Endometrial microvascular endothelial cells (primary cell): Measurements from ENCODE around the gene LIMS1. TPM values are rescaled to one million over a fixed set of nuclear protein-coding genes. Genes with fewer than 3 reads are reported as not detected.
"Not testable (repeated sequence)": the region's sequence is repeated elsewhere in the genome, so short reads cannot be mapped to it uniquely, and the experiment has no call there.

Experiments
- in situ Hi-C: cut with HindIII; loops from 2 replicates; pipeline ENCODE4 v1.10.0; 2017; ENCODE audit warnings: low sequenced_read_pairs, low pct_unique_long_range_greater_than_20kb; ENCODE audit errors: inconsistent ontology term
- total RNA-seq: library from RNA; depleted of rRNA; stranded (reverse); fragments of >200 nt; gene quantifications from one replicate; pipeline ENCODE4 v1.2.3, GENCODE V29; 2015; ENCODE audit errors: inconsistent ontology term

LIMS1 gene
- total RNA-seq, 1 donor from 2014 or later: 159 TPM

DNA sequence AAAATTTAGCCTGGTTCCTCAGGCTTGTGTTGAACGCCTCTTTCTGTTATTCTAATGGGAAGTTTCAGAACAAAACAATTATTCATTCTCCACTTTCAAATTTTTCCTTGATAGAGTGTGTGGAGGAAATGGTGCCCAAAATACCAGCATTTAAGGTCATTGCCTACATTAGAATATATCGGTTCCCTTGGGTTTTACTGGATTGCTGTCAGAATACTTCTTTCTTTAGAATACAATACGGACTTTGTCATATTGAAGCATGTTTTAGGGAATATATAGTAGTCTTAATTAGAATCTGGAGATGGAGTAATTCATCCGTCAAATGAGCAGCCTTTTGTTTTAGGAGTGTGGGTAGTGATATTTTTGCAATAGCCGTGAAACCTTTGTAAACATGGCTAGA, 13.3 kb downstream of the LIMS1 start:
- in situ Hi-C loops: no loop called here

DNA sequence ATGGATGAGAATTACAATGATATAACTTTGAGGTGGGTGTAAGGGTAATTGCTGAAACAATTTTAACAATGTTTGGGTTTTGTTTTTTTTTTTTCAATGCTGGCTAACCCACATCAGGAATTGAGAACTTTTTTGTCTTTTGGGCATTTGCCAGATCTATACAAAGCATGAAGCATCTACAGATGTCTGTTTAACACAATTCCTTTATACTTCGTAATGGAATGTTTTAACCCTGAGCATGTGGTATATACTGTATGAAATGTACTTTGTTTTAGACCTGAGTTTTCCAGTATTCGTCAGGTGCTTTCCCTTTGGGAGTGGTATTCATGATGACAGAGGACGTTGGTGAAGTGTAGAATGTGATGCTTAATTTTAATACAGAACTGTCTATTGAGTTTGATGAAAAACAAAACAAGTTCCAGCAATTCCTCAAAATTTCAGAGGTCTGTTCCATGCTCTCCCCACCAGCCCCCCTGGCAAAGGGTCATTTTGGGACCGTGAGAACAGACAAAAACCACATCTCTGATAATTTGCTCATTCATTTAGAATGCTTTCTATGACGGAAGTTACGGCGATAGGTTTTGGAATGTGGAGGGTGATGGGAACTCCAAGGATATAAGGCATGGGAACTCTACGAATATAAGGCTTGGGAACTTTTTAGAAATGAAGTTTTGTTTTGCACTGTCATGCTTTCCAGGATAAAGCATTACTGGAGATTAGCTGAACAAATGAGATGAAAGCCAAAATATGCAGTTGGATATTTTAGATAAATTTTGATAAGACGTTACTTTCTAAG, 14.1 kb downstream of the LIMS1 start:
- in situ Hi-C loops: no loop called here

DNA sequence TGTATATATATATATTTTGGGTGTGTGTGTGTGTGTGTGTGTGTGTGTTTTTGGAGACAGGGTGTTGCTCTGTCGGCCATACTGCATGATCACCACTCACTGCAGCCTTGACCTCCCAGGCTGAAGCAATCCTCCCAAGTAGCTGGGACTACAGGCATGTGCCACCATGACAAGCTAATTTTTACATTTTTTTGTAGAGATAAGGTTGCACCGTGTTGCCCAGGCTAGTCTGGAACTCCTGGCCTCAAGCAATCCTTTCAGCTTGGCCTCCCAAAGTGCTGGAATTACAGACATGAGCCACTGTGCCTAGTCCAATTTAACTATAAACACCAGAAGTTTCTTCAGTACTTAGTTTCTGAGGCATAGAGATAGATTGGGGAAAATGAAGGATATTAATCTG, 18.3 kb downstream of the LIMS1 start:
- in situ Hi-C loops: no loop called here

DNA sequence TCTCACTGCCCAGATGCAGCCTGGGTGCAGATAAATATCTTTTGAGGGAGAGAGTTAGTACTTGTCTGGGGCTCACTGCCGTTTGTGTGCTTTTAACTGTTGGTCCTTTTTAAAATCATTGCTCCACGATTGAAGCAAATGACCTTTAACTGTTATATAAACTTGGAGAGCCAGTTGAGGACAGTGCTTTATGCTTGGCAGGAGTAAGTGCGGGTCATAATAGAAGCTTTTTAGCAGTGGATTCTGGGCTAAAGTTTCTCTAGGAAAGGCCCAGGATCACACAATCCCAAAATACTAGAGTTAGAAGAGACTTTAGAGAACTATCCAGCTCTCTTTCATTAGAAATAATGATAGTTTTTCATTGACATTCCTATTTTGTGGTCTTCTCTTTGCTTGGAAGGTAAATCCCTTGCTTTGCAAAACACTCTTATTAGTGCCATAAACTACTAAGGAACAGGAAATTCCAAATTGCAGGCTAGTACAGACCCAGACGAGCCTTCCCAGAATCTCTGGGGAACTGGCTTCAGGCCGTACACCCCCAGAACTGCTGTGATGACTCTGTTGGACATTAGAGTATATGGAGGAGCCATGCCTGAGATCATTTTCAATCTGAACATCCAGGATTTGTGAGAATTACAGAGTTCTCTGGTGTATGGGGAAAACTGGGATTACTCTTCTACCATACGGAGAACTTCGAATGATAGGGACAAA, 19.1 kb downstream of the LIMS1 start:
- in situ Hi-C loops: no loop called here

DNA sequence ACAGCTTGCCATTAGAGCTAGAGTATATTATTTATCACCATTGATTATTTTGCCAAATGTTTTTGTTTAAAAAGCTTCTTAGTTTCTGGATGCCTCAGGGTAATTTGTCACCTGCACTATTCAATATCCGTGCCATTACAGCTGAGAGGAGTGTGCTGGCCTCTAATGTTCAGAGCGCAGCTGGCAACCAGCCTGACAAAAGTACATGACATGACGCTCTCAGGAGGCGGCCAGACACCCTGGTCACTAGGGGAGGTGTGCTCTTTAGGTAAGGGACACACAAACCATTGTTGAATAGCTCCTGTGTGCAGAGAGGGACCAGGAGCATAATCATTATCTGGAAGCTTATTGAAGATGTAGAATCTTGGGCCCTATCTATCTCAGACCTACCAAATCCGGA, 20.3 kb downstream of the LIMS1 start:
- in situ Hi-C loops: no loop called here

DNA sequence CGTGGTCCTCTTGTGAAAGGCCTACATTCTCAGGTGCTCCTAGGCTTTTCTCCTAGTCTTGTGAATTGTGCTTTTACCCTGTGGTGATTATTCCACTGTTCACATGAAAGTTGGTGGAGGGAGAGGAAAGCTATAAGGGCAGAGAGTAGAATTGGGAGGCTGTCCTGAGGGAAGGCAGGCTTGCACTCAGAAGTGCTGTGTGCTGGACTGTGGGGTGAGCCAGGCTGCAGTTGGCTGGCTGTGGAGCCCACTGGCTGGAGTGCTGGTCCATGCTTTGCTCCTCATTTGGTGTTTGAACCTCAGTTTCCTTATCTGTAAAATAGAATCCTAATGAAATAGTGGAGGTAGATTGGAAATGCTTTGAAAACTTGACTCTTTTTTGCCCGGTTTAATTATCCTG, 21.3 kb downstream of the LIMS1 start:
- in situ Hi-C loops: no loop called here

DNA sequence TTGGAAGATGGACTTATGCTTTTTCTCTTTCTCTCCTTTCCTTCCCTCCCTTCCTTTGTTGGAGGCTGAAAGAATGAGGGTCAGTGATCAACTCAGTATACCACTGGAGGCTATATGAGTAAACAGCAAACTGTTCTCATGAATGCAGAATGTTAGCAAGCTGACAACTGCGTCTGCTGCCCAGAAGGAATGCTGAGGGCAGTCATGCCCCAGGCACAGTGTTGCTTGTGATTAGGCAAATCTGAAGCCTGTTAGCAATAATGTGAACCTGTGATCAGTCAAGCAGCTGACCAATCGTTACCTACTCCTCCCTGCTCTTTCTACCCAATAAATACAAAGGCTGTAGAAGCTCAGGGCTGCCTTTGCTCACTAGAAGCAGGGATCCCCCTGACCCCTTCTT, 22.3 kb downstream of the LIMS1 start:
- in situ Hi-C loops: not testable (repeated sequence)

DNA sequence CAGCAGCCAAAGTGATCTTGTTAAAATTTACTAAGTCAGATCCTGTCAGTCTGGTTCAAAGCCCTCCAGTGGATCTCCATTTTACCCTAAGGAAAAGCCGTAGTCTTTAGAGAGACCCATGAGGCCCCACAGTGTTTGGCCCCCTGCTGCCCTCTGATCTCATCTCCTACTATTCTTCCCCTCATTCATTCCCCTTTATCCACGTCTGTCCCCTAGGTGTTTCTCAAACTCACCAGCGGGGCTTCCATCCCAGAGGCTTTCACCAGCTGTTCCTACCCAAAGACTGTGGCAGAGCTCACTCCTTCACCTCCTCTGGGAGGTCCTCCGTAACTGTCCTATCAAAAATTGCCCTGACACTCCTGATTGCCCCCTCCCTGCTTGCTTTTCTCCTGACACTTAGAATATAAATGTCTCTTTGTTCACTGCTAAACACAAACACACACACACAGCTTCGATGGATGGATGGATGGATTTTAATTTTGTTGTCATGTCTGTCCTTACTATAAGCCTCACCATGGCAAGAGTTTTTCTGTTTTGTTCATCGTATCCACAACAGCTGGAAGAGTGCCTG, 26.1 kb downstream of the LIMS1 start:
- in situ Hi-C loops: no loop called here

DNA sequence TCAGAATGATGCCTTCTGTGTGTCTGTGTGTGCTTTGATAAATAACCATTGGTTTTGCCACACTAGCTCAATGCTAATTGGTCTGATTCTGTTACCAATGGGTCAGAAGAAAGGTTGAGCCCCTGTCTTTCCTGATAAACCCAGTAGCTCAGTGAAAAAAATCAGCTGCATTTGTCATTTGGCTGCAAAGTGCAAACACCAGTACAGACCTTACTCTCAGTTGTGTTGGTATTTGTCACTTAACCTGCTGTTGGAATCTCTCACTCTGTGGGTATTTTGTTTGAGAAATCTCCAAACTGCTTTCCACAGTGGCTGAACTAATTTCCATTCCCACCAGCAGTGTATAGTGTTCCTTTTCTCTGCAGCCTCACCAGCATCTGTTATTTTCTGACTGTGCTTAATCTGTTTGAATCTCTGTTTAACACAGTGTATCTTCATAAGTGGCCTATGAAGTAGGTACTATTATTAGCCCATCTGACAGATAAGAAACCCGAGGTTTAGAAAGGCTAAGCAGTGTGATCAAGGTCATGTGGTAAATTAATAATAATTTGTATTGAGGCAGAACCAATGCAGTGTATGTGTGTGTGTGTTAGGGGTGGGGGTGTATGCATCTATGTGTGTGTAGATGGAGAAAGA, 26.7 kb downstream of the LIMS1 start:
- in situ Hi-C loops: no loop called here

DNA sequence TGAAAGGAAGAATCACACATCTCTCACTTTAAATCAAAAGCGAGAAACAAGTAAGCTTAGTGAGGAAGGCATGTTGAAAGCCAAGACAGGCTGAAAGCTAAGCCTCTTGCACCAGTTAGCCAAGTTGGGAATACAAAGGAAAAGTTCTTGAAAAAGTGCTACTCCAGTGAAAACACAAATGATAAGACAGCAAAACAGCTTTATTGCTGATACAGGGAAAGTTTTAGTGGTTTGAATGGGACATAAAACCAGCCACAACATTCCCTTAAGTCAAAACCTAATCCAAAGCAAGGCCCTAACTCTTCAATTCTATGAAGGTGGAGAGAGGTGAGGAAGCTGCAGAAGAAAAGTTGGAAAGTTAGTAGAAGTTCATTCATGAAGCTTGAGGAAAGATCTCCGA, 28.0 kb downstream of the LIMS1 start:
- in situ Hi-C loops: no loop called here

DNA sequence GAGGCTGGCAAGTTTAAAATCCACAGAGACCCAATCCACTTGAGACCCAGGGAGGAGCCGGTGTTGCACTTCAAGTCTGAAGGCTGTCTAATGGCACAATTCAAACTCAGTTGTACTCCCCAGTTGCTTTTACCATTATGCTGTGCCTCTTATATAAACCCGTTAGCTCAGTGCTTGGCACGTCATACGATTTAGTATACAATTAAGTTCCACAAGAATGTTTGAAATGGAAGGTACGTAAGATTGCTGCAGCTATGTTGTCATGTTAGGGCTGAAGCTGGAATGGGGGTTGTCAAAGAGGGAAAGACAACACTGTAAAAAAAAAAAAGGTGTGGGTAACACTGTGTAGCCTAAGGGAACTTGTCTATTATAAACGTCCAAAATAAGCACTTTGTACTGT, 30.2 kb downstream of the LIMS1 start:
- in situ Hi-C loops: no loop called here

DNA sequence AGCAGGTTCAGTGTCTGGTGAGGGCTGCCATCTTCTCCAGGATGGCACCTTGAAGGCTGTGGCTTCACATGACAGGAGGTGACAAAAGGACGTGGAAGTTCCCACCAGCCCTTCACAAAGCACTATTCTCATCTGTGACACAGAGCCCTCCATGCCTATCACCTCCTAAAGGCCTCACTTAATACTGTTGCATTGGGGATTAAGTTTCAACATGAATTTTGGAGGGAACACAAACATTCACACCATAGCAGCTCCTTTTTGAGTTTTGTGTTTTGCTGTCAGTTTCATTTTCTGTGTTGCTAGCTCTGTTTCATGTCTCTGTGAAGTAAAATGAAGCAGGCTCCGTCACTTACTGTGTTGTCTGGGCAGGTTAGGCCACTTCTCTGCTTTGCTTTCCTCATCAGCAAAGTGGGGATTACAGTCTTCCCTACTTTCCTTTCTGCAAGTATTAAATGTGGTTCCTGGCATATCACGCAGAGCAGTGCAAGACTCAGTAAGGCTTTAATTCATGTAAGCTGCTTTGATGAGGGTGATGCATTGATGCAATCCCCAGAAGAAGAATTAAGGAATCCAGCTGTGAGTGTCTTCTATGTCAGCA, 31.6 kb downstream of the LIMS1 start:
- in situ Hi-C loops: no loop called here

DNA sequence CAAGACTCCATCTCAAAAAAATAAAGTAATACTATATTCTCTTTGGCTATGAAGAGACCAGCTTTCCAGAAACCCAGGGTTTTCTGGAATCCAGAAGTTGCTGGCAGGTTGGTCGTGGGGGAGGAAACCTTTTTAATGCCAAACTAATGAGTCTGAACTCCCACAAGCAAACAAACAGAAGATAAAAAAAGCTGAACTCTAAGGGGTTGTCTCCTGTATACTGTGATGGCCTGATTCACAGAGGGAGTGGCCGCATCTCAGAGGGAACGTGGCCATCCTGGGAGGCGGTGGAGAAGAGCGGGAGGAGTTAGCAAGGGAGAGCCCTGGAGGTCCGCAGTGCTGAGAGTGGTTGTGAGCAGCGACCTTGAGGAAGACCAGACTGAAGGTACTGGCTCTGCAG, 36.1 kb downstream of the LIMS1 start:
- in situ Hi-C loops: no loop called here

DNA sequence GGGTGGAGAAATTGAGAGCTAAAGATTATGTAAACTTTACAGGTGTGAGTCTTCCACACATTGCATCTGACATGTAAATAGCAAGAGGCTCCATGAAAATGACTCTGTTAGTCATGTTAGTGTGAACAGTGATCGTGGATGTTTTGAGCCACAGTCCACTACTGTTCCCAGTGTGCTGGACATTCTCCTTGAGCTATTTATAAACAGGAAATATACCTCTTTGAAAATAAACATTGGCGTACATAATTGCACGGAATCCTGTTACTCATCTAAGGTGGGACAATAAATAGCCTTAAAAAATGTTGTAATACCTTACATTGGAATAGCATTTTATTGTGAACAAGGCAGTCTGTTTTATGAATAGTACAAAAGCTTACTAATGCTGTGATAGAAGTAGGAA, 37.0 kb downstream of the LIMS1 start:
- in situ Hi-C loops: no loop called here

DNA sequence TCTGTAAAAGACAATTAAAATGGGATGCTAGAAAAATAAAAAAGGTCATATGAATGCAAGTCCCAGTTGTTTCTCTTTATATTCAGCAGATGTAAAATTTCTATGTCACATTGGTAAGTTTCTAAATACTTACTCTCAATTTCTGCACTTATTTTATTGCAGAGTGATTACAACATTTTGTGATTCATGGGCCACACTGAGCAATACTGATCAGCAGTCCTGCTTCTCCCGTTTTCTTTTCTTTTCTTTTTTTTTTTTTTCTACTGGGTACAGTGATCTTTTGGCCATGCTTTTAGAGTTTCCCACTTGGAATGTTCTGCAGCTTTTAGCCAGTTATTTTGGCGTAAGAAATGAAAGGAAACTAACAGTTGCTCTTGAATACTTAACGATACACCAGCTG, 38.8 kb downstream of the LIMS1 start:
- in situ Hi-C loops: no loop called here

DNA sequence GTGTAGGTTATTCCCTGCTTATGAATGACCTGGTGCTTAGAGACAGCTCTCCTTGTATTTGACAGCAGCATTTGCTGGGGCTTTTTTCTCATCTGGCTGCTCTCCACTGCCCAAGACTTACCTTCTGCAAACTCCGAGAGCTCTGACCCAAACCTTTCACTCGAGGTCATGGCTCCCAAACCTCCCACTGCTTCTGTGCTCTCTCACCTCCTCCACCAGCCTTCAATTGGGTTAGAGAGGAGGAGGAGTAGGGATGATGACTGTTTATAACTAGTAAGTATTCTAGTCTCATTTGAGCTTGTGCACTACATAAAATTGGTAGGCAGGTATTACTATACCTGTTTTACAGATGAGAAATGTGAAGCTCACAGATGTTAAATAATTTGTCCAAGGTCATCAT, 40.1 kb downstream of the LIMS1 start:
- in situ Hi-C loops: no loop called here

DNA sequence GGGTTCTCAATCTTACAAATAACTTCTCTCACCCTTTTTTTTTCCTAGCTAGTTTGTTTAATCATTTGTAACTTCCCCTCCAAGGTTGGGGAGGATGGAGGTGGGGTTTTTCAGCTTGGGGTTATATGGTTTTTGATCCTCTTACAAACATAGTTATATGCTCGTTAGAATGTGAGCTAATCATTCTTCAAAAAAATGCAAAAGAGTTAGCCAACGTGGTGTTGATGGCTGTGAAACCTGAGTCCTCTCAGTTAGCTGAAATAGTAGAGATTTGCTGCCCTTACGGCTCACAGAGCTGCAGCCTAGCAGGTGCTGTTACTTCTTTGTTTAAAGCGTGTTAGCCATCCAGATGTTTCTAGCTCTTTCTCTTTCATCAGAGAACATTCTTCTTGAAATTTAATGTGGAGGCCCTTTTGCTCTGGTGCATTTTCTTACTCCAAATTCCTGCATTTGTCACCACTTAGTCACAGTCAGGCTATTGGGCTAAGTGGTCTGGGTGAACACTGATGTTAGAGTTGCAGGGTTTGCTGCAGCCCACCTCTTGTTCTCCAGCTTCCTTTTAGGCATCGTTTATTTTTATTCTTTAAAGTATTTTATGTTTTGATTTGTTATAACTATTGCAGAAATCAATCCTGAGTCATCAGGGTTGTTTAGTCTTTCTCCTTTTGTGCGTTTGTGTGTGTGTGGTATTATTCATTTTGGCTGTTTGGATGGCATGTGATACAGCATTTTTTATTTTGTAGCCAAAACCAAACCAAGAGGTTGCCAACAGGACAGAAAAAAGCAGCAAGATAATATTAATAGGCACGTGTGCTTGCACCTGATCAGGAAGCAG, 41.1 kb downstream of the LIMS1 start:
- in situ Hi-C loops: no loop called here

DNA sequence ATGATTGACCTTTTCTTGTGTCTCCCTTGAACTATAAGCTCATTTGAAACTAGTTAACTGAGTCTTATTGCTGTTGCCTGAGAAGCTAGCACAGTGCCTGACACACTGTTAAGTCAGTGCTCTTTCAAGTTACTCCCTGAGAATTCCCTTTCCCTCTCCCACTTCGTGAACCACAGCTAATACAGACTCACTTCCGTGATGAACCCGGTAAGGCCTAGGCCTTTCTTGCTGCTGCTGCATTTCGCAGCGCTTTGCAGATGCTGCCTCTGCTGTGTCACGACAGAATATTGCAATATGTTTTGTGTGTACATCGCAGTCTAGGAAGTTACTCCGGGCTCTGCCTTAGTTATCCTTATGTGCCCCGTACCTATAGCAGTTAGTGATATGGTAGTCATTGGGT, 42.8 kb downstream of the LIMS1 start:
- in situ Hi-C loops: no loop called here

DNA sequence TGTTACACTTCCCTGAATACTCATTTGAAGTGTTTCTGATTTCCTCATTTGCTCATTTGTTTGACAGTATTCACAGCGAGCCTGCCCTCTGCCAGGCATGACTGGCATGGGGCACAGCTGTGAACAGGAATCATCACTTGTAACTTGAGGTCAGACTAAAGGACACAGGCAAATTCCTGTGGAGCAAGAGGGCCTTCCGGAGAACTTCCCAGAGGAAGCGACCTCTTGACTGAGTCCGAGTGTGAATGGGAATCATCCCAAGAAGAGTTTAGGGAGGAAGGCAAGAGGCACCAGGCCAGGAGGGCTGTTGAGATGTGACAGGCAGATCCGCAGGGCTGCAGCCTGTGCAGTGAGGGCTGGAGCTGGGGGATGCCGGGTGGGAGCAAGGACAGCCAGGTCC, 45.4 kb downstream of the LIMS1 start:
- in situ Hi-C loops: no loop called here
